Liver (tissue), 9 donors: ENCODE data around the gene SPRY2. TPM values are rescaled to one million over a fixed set of nuclear protein-coding genes. Genes with fewer than 3 reads are reported as not detected.

ENCODE experiments used
- DNase-seq: peaks from one replicate; pipeline ENCODE4 v3.0.0-alpha.2; 2017; ENCODE audit warnings: low spot score
- H3K27ac ChIP-seq, 2 donors: one replicate each; pipeline ENCODE4 v1.7.0; 2013; ENCODE audit warnings: inconsistent platforms in 2 of 2, low read length in 2 of 2, control low read depth in 1 of 2, low read depth in 1 of 2, mild to moderate bottlenecking in 1 of 2
- H3K27me3 ChIP-seq, 4 donors: one replicate each; pipeline versions ENCODE4 v1.6.1 to v1.7.0; 2013; ENCODE audit warnings: low read length in 3 of 4, inconsistent platforms in 1 of 4, mild to moderate bottlenecking in 1 of 4, moderate library complexity in 1 of 4; ENCODE audit not compliant: control insufficient read depth in 4 of 4, insufficient read depth in 4 of 4
- H3K36me3 ChIP-seq, 4 donors: one replicate each; pipeline versions ENCODE4 v1.6.1 to v1.7.0; 2013; ENCODE audit warnings: low read length in 3 of 4, mild to moderate bottlenecking in 3 of 4, low read depth in 1 of 4, moderate library complexity in 1 of 4; ENCODE audit not compliant: control insufficient read depth in 4 of 4, insufficient read depth in 3 of 4
- H3K4me1 ChIP-seq, 4 donors: one replicate each; pipeline versions ENCODE4 v1.6.1 to v1.7.0; 2013; ENCODE audit warnings: low read length in 3 of 4, mild to moderate bottlenecking in 3 of 4, moderate library complexity in 1 of 4; ENCODE audit not compliant: control insufficient read depth in 4 of 4, insufficient read depth in 4 of 4
- H3K4me3 ChIP-seq, 3 donors: one replicate each; pipeline versions ENCODE4 v1.6.1 to v1.7.0; 2013; ENCODE audit warnings: low read length in 3 of 3, control low read depth in 1 of 3, low read depth in 1 of 3, mild to moderate bottlenecking in 1 of 3
- H3K9ac ChIP-seq, 2 donors: one replicate each; pipeline ENCODE4 v1.7.0; 2013; ENCODE audit warnings: low read length in 2 of 2, mild to moderate bottlenecking in 2 of 2, moderate library complexity in 2 of 2, control low read depth in 1 of 2, low read depth in 1 of 2
- H3K9me3 ChIP-seq, 4 donors: one replicate each; pipeline versions ENCODE4 v1.6.1 to v1.7.0; 2013; ENCODE audit warnings: low read length in 3 of 4; ENCODE audit not compliant: control insufficient read depth in 4 of 4
- CTCF ChIP-seq: fragments of 150-350 bp; IDR thresholded peaks from 2 replicates; pipeline ENCODE4 v1.5.1; 2017; ENCODE audit warnings: improper control_type of control experiment, low read depth, low read length; ENCODE audit not compliant: missing input control
- EGR1 ChIP-seq, 2 donors: IDR thresholded peaks; 2 replicates each; pipeline ENCODE4 v1.6.1; 2016 to 2018; ENCODE audit warnings: antibody characterized with exemption in 2 of 2, low read depth in 2 of 2
- FOXA1 ChIP-seq: IDR thresholded peaks from 2 replicates; pipeline ENCODE4 v1.6.1; 2016; ENCODE audit warnings: antibody characterized with exemption
- FOXA2 ChIP-seq: IDR thresholded peaks from 2 replicates; pipeline ENCODE4 v1.6.1; 2016; ENCODE audit warnings: antibody characterized with exemption
- GABPA ChIP-seq, 2 donors: IDR thresholded peaks in 1 of 2; conservative IDR thresholded peaks in 1 of 2; 2 replicates each; pipeline ENCODE4 v1.6.1; 2016; ENCODE audit warnings: antibody characterized with exemption in 2 of 2, mild to moderate bottlenecking in 1 of 2, moderate library complexity in 1 of 2
- HNF4A ChIP-seq, 2 donors: conservative IDR thresholded peaks; 2 replicates each; pipeline ENCODE4 v1.6.1; 2016; ENCODE audit warnings: antibody characterized with exemption in 2 of 2, mild to moderate bottlenecking in 2 of 2
- HNF4G ChIP-seq: IDR thresholded peaks from 2 replicates; pipeline ENCODE4 v1.6.1; 2016; ENCODE audit warnings: antibody characterized with exemption
- JUND ChIP-seq, 2 donors: IDR thresholded peaks; 2 replicates each; pipeline ENCODE4 v1.6.1; 2016; ENCODE audit warnings: antibody characterized with exemption in 2 of 2
- MAX ChIP-seq: IDR thresholded peaks from 2 replicates; pipeline ENCODE4 v1.6.1; 2016; ENCODE audit warnings: antibody characterized with exemption
- NR2F2 ChIP-seq: IDR thresholded peaks from 2 replicates; pipeline ENCODE4 v1.6.1; 2016; ENCODE audit warnings: antibody characterized with exemption
- RAD21 ChIP-seq, 2 donors: IDR thresholded peaks; 2 replicates each; pipeline ENCODE4 v1.6.1; 2016; ENCODE audit warnings: antibody characterized with exemption in 2 of 2, mild to moderate bottlenecking in 2 of 2
- RXRA ChIP-seq, 2 donors: IDR thresholded peaks; 2 replicates each; pipeline ENCODE4 v1.6.1; 2017 to 2018; ENCODE audit warnings: antibody characterized with exemption in 2 of 2, mild to moderate bottlenecking in 1 of 2
- SP1 ChIP-seq: IDR thresholded peaks from 2 replicates; pipeline ENCODE4 v1.6.1; 2018; ENCODE audit warnings: antibody characterized with exemption, mild to moderate bottlenecking
- TAF1 ChIP-seq: conservative IDR thresholded peaks from 2 replicates; pipeline ENCODE4 v1.6.1; 2016; ENCODE audit warnings: antibody characterized with exemption, mild to moderate bottlenecking
- YY1 ChIP-seq: IDR thresholded peaks from 2 replicates; pipeline ENCODE4 v1.6.1; 2016; ENCODE audit warnings: antibody characterized with exemption, mild to moderate bottlenecking
- ZBTB33 ChIP-seq: IDR thresholded peaks from 2 replicates; pipeline ENCODE4 v1.6.1; 2016; ENCODE audit warnings: antibody characterized with exemption
- WGBS: extraction: QIAGEN DNeasy Blood & Tissue Kit; methylation state at CpG from one replicate; pipeline ENCODE4 v1.1.7; 2013; 5-methylcytosine and 5-hydroxymethylcytosine counted together
- polyA plus RNA-seq, 2 donors: library from polyadenylated mRNA; stranded (reverse) in 1 of 2; unstranded in 1 of 2; fragments of 200-250 nt in 1 of 2; fragments of >200 nt in 1 of 2; fragmentation: Nextera tagmentation in 1 of 2; extraction: Ambion mirVana in 1 of 2; gene quantifications; one replicate each; pipeline versions ENCODE4 v1.2.1 to v1.2.3, GENCODE V29; 2013 to 2015
- total RNA-seq, 2 donors: library from RNA; depleted of rRNA; stranded (reverse); fragments of >200 nt; gene quantifications; one replicate each; pipeline ENCODE4 v1.2.3, GENCODE V29; 2014
- TF ChIP-seq, protein P1 (sequence below): IDR thresholded peaks from 2 replicates; pipeline ENCODE4 v1.6.1; 2016; ENCODE audit warnings: antibody characterized with exemption, mild to moderate bottlenecking
- TF ChIP-seq, protein P2 (sequence below): IDR thresholded peaks from 2 replicates; pipeline ENCODE4 v1.6.1; 2016; ENCODE audit warnings: antibody characterized with exemption
- donor health status: healthy.
- donor health status: healthy.
- donor health status: healthy.
- donor health status: healthy.
- donor health status: healthy.

The SPRY2 gene
- total and polyA plus RNA-seq, 4 donors: 4.8 to 20.1 (median 9.1) TPM

- Histone ChIP-seq H3K4me1 (peaks cover 3 to 42% (median 30%) of the 10 kb centered on the region in 4 donors), H3K4me3 (peak overlapping the region; percentile 78 to 95 (median 94)), H3K27ac (peak overlapping the region; percentile 97 to 98), H3K27me3 (no peaks in the 10 kb centered on the region), H3K36me3 (peaks cover 0 to 7% (median 0%) of the 10 kb centered on the region in 4 donors), H3K9me3 (no peaks in the 10 kb centered on the region), H3K9ac (peak overlapping the region; percentile 86 to 98)
- TF ChIP-seq, protein P1, sequence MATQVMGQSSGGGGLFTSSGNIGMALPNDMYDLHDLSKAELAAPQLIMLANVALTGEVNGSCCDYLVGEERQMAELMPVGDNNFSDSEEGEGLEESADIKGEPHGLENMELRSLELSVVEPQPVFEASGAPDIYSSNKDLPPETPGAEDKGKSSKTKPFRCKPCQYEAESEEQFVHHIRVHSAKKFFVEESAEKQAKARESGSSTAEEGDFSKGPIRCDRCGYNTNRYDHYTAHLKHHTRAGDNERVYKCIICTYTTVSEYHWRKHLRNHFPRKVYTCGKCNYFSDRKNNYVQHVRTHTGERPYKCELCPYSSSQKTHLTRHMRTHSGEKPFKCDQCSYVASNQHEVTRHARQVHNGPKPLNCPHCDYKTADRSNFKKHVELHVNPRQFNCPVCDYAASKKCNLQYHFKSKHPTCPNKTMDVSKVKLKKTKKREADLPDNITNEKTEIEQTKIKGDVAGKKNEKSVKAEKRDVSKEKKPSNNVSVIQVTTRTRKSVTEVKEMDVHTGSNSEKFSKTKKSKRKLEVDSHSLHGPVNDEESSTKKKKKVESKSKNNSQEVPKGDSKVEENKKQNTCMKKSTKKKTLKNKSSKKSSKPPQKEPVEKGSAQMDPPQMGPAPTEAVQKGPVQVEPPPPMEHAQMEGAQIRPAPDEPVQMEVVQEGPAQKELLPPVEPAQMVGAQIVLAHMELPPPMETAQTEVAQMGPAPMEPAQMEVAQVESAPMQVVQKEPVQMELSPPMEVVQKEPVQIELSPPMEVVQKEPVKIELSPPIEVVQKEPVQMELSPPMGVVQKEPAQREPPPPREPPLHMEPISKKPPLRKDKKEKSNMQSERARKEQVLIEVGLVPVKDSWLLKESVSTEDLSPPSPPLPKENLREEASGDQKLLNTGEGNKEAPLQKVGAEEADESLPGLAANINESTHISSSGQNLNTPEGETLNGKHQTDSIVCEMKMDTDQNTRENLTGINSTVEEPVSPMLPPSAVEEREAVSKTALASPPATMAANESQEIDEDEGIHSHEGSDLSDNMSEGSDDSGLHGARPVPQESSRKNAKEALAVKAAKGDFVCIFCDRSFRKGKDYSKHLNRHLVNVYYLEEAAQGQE: no peak
- TF ChIP-seq NR2F2: no peak
- no peak for TF ChIP-seq JUND (IDR thresholded peaks at IDR 0.05)
- no peak for TF ChIP-seq GABPA (IDR thresholded peaks at IDR 0.05 in 1 of 2, conservative IDR thresholded peaks at IDR 0.05 in 1 of 2)
- under 1% methylated on average over 8 of the region's 8 CpGs for WGBS
- no peak for DNase-seq
Observed at GRCh38 chr13:80339563-80339911, 1.4 kb downstream of the SPRY2 start.

DNA sequence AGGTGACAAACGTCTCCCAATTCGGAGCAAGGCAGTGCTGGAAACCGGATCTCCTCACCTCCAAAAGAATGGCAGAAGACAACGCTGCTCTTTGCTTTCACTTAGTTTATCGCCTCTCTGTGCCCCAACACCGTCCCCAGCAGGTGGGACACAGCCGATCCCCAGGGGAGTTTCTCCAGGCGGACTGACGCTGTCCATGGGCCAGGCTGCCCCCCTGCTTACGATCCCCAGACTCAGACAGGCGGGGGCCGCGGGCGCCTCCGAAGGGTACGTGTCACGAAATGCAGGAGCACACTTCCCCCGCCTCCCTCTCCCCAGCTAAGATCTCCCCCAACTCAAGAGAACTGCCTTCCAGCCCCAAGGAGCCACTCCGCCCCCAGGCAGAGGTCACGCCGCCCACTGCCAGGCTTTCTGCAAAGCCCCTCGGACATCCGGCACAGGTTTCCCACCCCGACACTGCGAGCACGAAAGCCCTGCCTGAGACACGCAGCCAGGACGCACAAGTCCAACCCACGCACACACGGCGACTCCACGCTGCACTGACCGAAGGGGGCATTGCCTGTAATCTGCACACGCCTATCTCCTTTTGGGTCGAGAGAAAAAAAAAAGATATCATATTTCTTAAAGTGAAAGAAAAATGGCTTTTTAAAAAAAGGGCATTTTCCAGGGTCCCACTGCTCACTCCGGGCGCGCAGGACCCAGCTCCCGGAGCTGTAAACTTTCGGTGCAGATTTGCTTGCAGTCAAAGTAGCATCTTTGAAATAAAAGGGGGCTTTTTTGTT lies 2.0 kb downstream of the SPRY2 start:
- under 1% methylated on average over 40 of the region's 40 CpGs for WGBS
- Histone ChIP-seq H3K36me3 (peaks cover 0 to 7% (median 0%) of the 10 kb centered on the region in 4 donors), H3K9me3 (no peaks in the 10 kb centered on the region), H3K4me3 (peak overlapping the region; percentile 78 to 95 (median 94)), H3K27ac (peak overlapping the region; percentile 97 to 98), H3K9ac (peak overlapping the region; percentile 86 to 98), H3K4me1 (peaks cover 3 to 43% (median 30%) of the 10 kb centered on the region in 4 donors), H3K27me3 (no peaks in the 10 kb centered on the region)
- peak in 1 of 2 donors; percentile 31 for TF ChIP-seq EGR1 (IDR thresholded peaks at IDR 0.05; ENCODE audit: low read depth in 2 of 2)
- TF ChIP-seq FOXA2: no peak
- peak; percentile 14 for TF ChIP-seq CTCF
- no peak for TF ChIP-seq MAX
- TF ChIP-seq FOXA1: no peak
- TF ChIP-seq GABPA (IDR thresholded peaks at IDR 0.05 in 1 of 2, conservative IDR thresholded peaks at IDR 0.05 in 1 of 2): no peak
- TF ChIP-seq, protein P1: no peak
- TF ChIP-seq, protein P2, sequence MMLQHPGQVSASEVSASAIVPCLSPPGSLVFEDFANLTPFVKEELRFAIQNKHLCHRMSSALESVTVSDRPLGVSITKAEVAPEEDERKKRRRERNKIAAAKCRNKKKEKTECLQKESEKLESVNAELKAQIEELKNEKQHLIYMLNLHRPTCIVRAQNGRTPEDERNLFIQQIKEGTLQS: no peak
- TF ChIP-seq NR2F2: peak; percentile 34
- peak; percentile 24 to 54 for TF ChIP-seq RAD21 (IDR thresholded peaks at IDR 0.05)
- TF ChIP-seq TAF1: peak; percentile 13
- no peak for TF ChIP-seq HNF4G
- peak; percentile 33 for TF ChIP-seq SP1
- TF ChIP-seq YY1: peak; percentile 45
- no peak for TF ChIP-seq ZBTB33
- TF ChIP-seq HNF4A (conservative IDR thresholded peaks at IDR 0.05): peak; percentile 3 to 20
- TF ChIP-seq RXRA (IDR thresholded peaks at IDR 0.05): no peak
- peak; percentile 59 for DNase-seq
